HepG2 (cell line): ENCODE results near the gene DLX4. TPM values are rescaled to one million over a fixed set of nuclear protein-coding genes. Genes with fewer than 3 reads are reported as not detected.

Experiments
- ATAC-seq: fragments of 200-7000 bp; cut with Tn5 transposase; 3 replicates; pipeline ENCODE4 v1.9.1; 2020; ENCODE audit warnings: mild to moderate bottlenecking, moderate library complexity
- BruUV-seq: library from RNA; stranded (reverse); fragments of 400-500 nt; replicated peaks from 2 replicates; lab custom pipeline; 2021; lab: Mats Ljungman, UMichigan
- CTCF ChIA-PET: fragments of 300-600 bp; formaldehyde crosslinking; extraction: SDS; loops from one replicate; lab custom pipeline; 2021; ENCODE audit warnings: low total read pairs, inconsistent platforms, low intra/inter-chr PET ratio; lab: Yijun Ruan, JAX
- POLR2A ChIA-PET: fragments of 350-600 bp; sonication (Branson Sonifier 250); formaldehyde crosslinking; loops from one replicate; lab custom pipeline; 2020; ENCODE audit warnings: antibody characterized with exemption, inconsistent platforms; lab: Yijun Ruan, JAX
- DNase-seq: peaks from one replicate; pipeline ENCODE4 v3.0.0-alpha.2; 2015; ENCODE audit warnings: low spot score
- FAIRE-seq: peaks from 3 replicates; lab custom pipeline; 2011; peaks lifted over from hg19 to GRCh38; lab: Jason Lieb, UNC
- H2AFZ ChIP-seq: one replicate; pipeline ENCODE4 v1.6.1; 2011; ENCODE audit warnings: low read length, inconsistent platforms
- H3K27ac ChIP-seq: fragments of 300-600 bp; 3 replicates; pipeline ENCODE4 v1.8.0; 2011; ENCODE audit warnings: mixed run types, mild to moderate bottlenecking, mixed read lengths, low read length, inconsistent platforms; ENCODE audit not compliant: insufficient read depth; ENCODE audit errors: extremely low read length
- H3K27me3 ChIP-seq, 2 experiments: fragments of 200-600 bp in 1 of 2; 2 replicates in 1 of 2; 3 replicates in 1 of 2; pipeline versions ENCODE4 v1.6.0 to v1.8.0; 2011; ENCODE audit warnings: low read length in 2 of 2, mild to moderate bottlenecking in 2 of 2, moderate library complexity in 2 of 2, inconsistent platforms in 1 of 2; ENCODE audit not compliant: insufficient read depth in 2 of 2, control insufficient read depth in 1 of 2
- H3K36me3 ChIP-seq, 2 experiments: fragments of 200-600 bp in 1 of 2; replicated peaks in 1 of 2; 2 replicates in 1 of 2; 3 replicates in 1 of 2; pipeline versions ENCODE4 v1.5.1 to v1.8.0; 2011; ENCODE audit warnings: low read length in 2 of 2, inconsistent platforms in 1 of 2; ENCODE audit not compliant: insufficient read depth in 2 of 2, control insufficient read depth in 1 of 2
- H3K4me1 ChIP-seq: 2 replicates; pipeline ENCODE4 v1.5.1; 2012; ENCODE audit warnings: low read length, inconsistent platforms; ENCODE audit not compliant: insufficient read depth
- H3K4me2 ChIP-seq: 2 replicates; pipeline ENCODE4 v1.6.0; 2011; ENCODE audit warnings: low read depth, low read length, inconsistent platforms
- H3K4me3 ChIP-seq, 3 experiments: fragments of 200-600 bp in 1 of 3; sonication (generic), shearing (Covaris generic) in 1 of 3; replicated peaks in 1 of 3; 2 replicates each; pipeline ENCODE4 v1.5.1; 2011 to 2016; ENCODE audit warnings: low read length in 3 of 3, inconsistent platforms in 2 of 3, low read depth in 2 of 3, mild to moderate bottlenecking in 2 of 3, control low read depth in 1 of 3, mixed read lengths in 1 of 3; ENCODE audit not compliant: insufficient read depth in 1 of 3
- H3K79me2 ChIP-seq: one replicate; pipeline ENCODE4 v1.6.1; 2011; ENCODE audit warnings: low read length, inconsistent platforms; ENCODE audit not compliant: insufficient read depth
- H3K9ac ChIP-seq: 2 replicates; pipeline ENCODE4 v1.6.0; 2011; ENCODE audit warnings: mild to moderate bottlenecking, low read depth, low read length, inconsistent platforms; ENCODE audit not compliant: insufficient read depth
- H3K9me3 ChIP-seq: 2 replicates; pipeline ENCODE4 v1.5.1; 2012; ENCODE audit warnings: mild to moderate bottlenecking, low read length
- H4K20me1 ChIP-seq: 2 replicates; pipeline ENCODE4 v1.6.0; 2011; ENCODE audit warnings: inconsistent platforms, mild to moderate bottlenecking, low read length, moderate library complexity; ENCODE audit not compliant: insufficient read depth
- E2F5 ChIP-seq: sonication (generic); formaldehyde crosslinking; conservative IDR thresholded peaks from 2 replicates; pipeline ENCODE4 v1.4.0; 2020; ENCODE audit warnings: missing genetic modification reagents
- EZH2 ChIP-seq: conservative IDR thresholded peaks from 2 replicates; pipeline ENCODE4 v1.6.1; 2012; ENCODE audit warnings: mild to moderate bottlenecking, low read depth, low read length, moderate library complexity
- ZNF276 ChIP-seq: sonication (generic); formaldehyde crosslinking; IDR thresholded peaks from 2 replicates; pipeline ENCODE4 v1.4.0; 2020; ENCODE audit warnings: mild to moderate bottlenecking, low read depth, missing genetic modification reagents
- WGBS: methylation state at CpG from one replicate; pipeline ENCODE4 v1.1.6; 2017; ENCODE audit warnings: low lambda C conversion rate; 5-methylcytosine and 5-hydroxymethylcytosine counted together
- in situ Hi-C: cut with HindIII; loops from 2 replicates; pipeline ENCODE4 v1.10.0; 2017; ENCODE audit warnings: low pct_unique_long_range_greater_than_20kb; ENCODE audit not compliant: extremely low pct_ligation_motif_present
- intact Hi-C: fragments of 100-400 bp; cut with micrococcal nuclease; formaldehyde crosslinking; loops from one replicate; pipeline ENCODE4 v1.10.0; 2022; ENCODE audit not compliant: unreplicated experiment
- polyA plus RNA-seq, 8 experiments: library from polyadenylated mRNA; depleted of rRNA in 3 of 8; stranded (reverse) in 7 of 8; unstranded in 1 of 8; fragments of >200 nt; fragmentation: Illumina TruSeq in 4 of 8; extraction: Trizol in 4 of 8; gene quantifications; 2 replicates each; pipeline versions ENCODE4 v1.2.1 to v1.2.3, GENCODE V29; 2011 to 2016; ENCODE audit warnings: low read depth in 4 of 8, missing spikeins in 1 of 8, mixed read lengths in 1 of 8; ENCODE audit not compliant: insufficient read depth in 1 of 8
- total RNA-seq, 5 experiments: library from RNA; depleted of rRNA; stranded (reverse); fragments of >200 nt; fragmentation: Illumina TruSeq; extraction: Trizol; gene quantifications; 2 replicates each; pipeline ENCODE4 v1.2.3, GENCODE V29; 2016; ENCODE audit warnings: low read depth in 1 of 5
- TF ChIP-seq, protein P1 (sequence below): sonication (generic); formaldehyde crosslinking; IDR thresholded peaks from 2 replicates; pipeline ENCODE4 v1.4.0; 2020; ENCODE audit warnings: mild to moderate bottlenecking, missing genetic modification reagents
- TF ChIP-seq, protein P2 (sequence below): sonication (generic); formaldehyde crosslinking; IDR thresholded peaks from one replicate; pipeline ENCODE4 v1.5.1; 2020; ENCODE audit warnings: mild to moderate bottlenecking, missing genetic modification reagents; ENCODE audit errors: not compliant biosample characterization

Gene DLX4
- total and polyA plus RNA-seq, 2 of the 13 experiments (the other 11 are each of a cell fraction or from before 2014, with no cell fraction given): 0.55 to 2.3 TPM

GRCh38 chr17:49976828-49977202 is 7.8 kb downstream of the DLX4 start:
- DNase-seq: no peak
- intact Hi-C loops: no loop called here
- TF ChIP-seq, protein P1, sequence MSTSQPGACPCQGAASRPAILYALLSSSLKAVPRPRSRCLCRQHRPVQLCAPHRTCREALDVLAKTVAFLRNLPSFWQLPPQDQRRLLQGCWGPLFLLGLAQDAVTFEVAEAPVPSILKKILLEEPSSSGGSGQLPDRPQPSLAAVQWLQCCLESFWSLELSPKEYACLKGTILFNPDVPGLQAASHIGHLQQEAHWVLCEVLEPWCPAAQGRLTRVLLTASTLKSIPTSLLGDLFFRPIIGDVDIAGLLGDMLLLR (CRISPR knock-in tag): no peak
- TF ChIP-seq EZH2 (0 out of 2 replicates have a peak, but pooled peaks have one; percentile 22), ZNF276 (no peak), E2F5 (no peak)
- TF ChIP-seq, protein P2, sequence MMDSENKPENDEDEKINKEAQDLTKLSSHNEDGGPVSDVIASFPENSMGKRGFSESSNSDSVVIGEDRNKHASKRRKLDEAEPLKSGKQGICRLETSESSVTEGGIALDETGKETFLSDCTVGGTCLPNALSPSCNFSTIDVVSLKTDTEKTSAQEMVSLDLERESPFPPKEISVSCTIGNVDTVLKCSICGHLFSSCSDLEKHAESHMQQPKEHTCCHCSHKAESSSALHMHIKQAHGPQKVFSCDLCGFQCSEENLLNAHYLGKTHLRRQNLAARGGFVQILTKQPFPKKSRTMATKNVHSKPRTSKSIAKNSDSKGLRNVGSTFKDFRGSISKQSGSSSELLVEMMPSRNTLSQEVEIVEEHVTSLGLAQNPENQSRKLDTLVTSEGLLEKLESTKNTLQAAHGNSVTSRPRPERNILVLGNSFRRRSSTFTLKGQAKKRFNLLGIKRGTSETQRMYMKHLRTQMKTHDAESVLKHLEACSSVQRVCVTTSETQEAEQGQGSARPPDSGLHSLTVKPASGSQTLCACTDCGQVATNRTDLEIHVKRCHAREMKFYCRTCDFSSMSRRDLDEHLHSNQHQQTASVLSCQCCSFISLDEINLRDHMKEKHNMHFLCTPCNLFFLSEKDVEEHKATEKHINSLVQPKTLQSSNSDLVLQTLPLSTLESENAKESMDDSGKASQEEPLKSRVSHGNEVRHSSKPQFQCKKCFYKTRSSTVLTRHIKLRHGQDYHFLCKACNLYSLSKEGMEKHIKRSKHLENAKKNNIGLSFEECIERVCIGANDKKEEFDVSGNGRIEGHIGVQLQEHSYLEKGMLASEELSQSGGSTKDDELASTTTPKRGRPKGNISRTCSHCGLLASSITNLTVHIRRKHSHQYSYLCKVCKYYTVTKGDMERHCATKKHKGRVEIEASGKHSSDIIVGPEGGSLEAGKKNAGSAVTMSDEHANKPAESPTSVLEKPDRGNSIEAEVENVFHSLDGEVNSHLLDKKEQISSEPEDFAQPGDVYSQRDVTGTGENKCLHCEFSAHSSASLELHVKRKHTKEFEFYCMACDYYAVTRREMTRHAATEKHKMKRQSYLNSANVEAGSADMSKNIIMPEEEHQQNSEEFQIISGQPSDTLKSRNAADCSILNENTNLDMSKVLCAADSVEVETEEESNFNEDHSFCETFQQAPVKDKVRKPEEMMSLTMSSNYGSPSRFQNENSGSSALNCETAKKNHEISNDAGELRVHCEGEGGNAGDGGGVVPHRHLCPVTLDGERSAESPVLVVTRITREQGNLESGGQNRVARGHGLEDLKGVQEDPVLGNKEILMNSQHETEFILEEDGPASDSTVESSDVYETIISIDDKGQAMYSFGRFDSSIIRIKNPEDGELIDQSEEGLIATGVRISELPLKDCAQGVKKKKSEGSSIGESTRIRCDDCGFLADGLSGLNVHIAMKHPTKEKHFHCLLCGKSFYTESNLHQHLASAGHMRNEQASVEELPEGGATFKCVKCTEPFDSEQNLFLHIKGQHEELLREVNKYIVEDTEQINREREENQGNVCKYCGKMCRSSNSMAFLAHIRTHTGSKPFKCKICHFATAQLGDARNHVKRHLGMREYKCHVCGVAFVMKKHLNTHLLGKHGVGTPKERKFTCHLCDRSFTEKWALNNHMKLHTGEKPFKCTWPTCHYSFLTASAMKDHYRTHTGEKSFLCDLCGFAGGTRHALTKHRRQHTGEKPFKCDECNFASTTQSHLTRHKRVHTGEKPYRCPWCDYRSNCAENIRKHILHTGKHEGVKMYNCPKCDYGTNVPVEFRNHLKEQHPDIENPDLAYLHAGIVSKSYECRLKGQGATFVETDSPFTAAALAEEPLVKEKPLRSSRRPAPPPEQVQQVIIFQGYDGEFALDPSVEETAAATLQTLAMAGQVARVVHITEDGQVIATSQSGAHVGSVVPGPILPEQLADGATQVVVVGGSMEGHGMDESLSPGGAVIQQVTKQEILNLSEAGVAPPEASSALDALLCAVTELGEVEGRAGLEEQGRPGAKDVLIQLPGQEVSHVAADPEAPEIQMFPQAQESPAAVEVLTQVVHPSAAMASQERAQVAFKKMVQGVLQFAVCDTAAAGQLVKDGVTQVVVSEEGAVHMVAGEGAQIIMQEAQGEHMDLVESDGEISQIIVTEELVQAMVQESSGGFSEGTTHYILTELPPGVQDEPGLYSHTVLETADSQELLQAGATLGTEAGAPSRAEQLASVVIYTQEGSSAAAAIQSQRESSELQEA: no peak
- Histone ChIP-seq H3K36me3 (no peaks in the 10 kb centered on the region), H3K9me3 (no peaks in the 10 kb centered on the region), H3K79me2 (no peaks in the 10 kb centered on the region), H3K27me3 (peaks cover 35 to 95% of the 10 kb centered on the region in 2 experiments), H3K4me1 (peaks cover 12% of the 10 kb centered on the region), H3K4me2 (no peak overlapping the region), H4K20me1 (no peaks in the 10 kb centered on the region), H3K4me3 (no peak overlapping the region), H3K27ac (no peak overlapping the region), H2AFZ (no peak overlapping the region), H3K9ac (no peak overlapping the region)
- CTCF ChIA-PET: no interaction called here
- FAIRE-seq: no peak
- ATAC-seq: no peak
- POLR2A ChIA-PET: no interaction called here
- BruUV-seq: no TSS peak
- WGBS: 3% methylated on average over 4 of the region's 4 CpGs
- in situ Hi-C loops: no loop called here
